Natural killer cell (primary cell): ENCODE results near the gene OR6J1. TPM values are rescaled to one million over a fixed set of nuclear protein-coding genes. Genes with fewer than 3 reads are reported as not detected.

Experiments used
- ATAC-seq, 3 donors: fragments of 150-1000 bp in 2 of 3; fragments of 200-7000 bp in 1 of 3; cut with Tn5 transposase; 1 replicate in 1 of 3; 2 replicates in 2 of 3; pipeline ENCODE4 v1.10.0; 2021; ENCODE audit warnings: mild to moderate bottlenecking in 2 of 3, moderate library complexity in 2 of 3
- DNase-seq, 2 donors: peaks; one replicate each; pipeline versions ENCODE4 v3.0.0 to v3.0.0-alpha.2; 2013 to 2021; ENCODE audit warnings: mixed read lengths in 1 of 2
- H3K27ac ChIP-seq: one replicate; pipeline ENCODE4 v1.5.1; 2013; ENCODE audit warnings: mild to moderate bottlenecking, low read length
- H3K27me3 ChIP-seq: one replicate; pipeline ENCODE4 v1.6.1; 2013; ENCODE audit warnings: low read length; ENCODE audit not compliant: control insufficient read depth, insufficient read depth
- H3K36me3 ChIP-seq: one replicate; pipeline ENCODE4 v1.6.1; 2013; ENCODE audit warnings: low read length; ENCODE audit not compliant: control insufficient read depth, insufficient read depth
- H3K4me1 ChIP-seq: one replicate; pipeline ENCODE4 v1.6.1; 2013; ENCODE audit warnings: low read length; ENCODE audit not compliant: control insufficient read depth, insufficient read depth
- H3K4me3 ChIP-seq: one replicate; pipeline ENCODE4 v1.5.1; 2013; ENCODE audit warnings: low read length
- H3K9me3 ChIP-seq: one replicate; pipeline ENCODE4 v1.6.1; 2013; ENCODE audit warnings: low read length; ENCODE audit not compliant: control insufficient read depth, insufficient read depth
- H3K27ac Mint-ChIP-seq, 2 donors: one replicate each; pipeline ENCODE4 v1.8.0; 2022; ENCODE audit warnings: mild to moderate bottlenecking in 2 of 2, mixed read lengths in 2 of 2, moderate library complexity in 1 of 2
- H3K27me3 Mint-ChIP-seq, 2 donors: one replicate each; pipeline ENCODE4 v1.8.0; 2022; ENCODE audit warnings: low read depth in 2 of 2, mixed read lengths in 2 of 2
- H3K36me3 Mint-ChIP-seq: one replicate; pipeline ENCODE4 v1.8.0; 2022; ENCODE audit warnings: mixed read lengths
- H3K4me1 Mint-ChIP-seq, 2 donors: one replicate each; pipeline ENCODE4 v1.8.0; 2022; ENCODE audit warnings: mixed read lengths in 2 of 2
- H3K4me3 Mint-ChIP-seq: one replicate; pipeline ENCODE4 v1.8.0; 2022; ENCODE audit warnings: mild to moderate bottlenecking, moderate library complexity, mixed read lengths
- H3K9me3 Mint-ChIP-seq, 2 donors: one replicate each; pipeline ENCODE4 v1.8.0; 2022; ENCODE audit warnings: mixed read lengths in 2 of 2
- WGBS: methylation state at CpG from one replicate; pipeline ENCODE4 v1.1.7; 2013; ENCODE audit warnings: missing lambda C conversion rate; ENCODE audit not compliant: insufficient coverage; 5-methylcytosine and 5-hydroxymethylcytosine counted together
- intact Hi-C: fragments of 100-400 bp; cut with micrococcal nuclease; formaldehyde crosslinking; loops from one replicate; pipeline ENCODE4 v1.14.2; 2022
- total RNA-seq, 4 donors: library from RNA; stranded (reverse); fragments of 120-200 nt in 1 of 4; gene quantifications; one replicate each; pipeline versions ENCODE4 v1.2.3 to v1.2.4, GENCODE V29; 2013 to 2022
- TF ChIP-seq, protein P1 (sequence below): fragments of 200-600 bp; IDR thresholded peaks from one replicate; pipeline ENCODE4 v1.8.0; 2022; ENCODE audit warnings: antibody characterized with exemption

OR6J1 gene
- total RNA-seq, 3 donors from 2014 or later (not counting 1 experiment from before 2014, with no cell fraction given), result not detected

DNA sequence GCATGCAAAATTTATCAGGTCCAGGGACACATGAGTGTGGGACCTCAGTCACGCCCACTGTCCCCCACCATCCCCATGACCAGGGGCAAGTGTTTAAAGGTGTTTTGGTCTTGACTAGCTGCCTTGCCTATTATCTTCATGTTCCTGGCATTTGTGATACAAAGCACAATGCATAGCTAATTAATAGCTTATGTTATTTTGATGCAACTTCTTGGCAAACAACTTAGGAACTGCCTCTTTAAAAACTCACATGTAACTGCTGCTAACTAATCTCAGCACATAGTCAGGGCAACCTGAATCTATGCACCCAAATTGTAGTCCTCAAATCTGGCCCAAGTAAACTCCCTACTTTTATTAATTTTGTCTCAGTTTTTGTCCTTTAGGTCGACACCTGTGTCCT, 7.4 kb upstream of the OR6J1 start:
- Histone ChIP-seq H3K36me3 (no peaks in the 10 kb centered on the region), H3K9me3 (no peaks in the 10 kb centered on the region), H3K4me1 (no peaks in the 10 kb centered on the region), H3K27me3 (no peaks in the 10 kb centered on the region), H3K27ac (no peak overlapping the region), H3K4me3 (no peak overlapping the region)
- no peak for DNase-seq
- Mint-ChIP-seq H3K9me3 (no peaks in the 10 kb centered on the region), H3K27ac (no peak overlapping the region), H3K4me1 (no peaks in the 10 kb centered on the region), H3K36me3 (no peaks in the 10 kb centered on the region), H3K4me3 (no peak overlapping the region), H3K27me3 (peaks cover 2 to 10% of the 10 kb centered on the region in 2 donors)
- TF ChIP-seq, protein P1, sequence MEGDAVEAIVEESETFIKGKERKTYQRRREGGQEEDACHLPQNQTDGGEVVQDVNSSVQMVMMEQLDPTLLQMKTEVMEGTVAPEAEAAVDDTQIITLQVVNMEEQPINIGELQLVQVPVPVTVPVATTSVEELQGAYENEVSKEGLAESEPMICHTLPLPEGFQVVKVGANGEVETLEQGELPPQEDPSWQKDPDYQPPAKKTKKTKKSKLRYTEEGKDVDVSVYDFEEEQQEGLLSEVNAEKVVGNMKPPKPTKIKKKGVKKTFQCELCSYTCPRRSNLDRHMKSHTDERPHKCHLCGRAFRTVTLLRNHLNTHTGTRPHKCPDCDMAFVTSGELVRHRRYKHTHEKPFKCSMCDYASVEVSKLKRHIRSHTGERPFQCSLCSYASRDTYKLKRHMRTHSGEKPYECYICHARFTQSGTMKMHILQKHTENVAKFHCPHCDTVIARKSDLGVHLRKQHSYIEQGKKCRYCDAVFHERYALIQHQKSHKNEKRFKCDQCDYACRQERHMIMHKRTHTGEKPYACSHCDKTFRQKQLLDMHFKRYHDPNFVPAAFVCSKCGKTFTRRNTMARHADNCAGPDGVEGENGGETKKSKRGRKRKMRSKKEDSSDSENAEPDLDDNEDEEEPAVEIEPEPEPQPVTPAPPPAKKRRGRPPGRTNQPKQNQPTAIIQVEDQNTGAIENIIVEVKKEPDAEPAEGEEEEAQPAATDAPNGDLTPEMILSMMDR, result no peak
- intact Hi-C loops, result no loop called here
- WGBS, result 86% methylated on average over 2 of the region's 2 CpGs
- no peak for ATAC-seq

DNA sequence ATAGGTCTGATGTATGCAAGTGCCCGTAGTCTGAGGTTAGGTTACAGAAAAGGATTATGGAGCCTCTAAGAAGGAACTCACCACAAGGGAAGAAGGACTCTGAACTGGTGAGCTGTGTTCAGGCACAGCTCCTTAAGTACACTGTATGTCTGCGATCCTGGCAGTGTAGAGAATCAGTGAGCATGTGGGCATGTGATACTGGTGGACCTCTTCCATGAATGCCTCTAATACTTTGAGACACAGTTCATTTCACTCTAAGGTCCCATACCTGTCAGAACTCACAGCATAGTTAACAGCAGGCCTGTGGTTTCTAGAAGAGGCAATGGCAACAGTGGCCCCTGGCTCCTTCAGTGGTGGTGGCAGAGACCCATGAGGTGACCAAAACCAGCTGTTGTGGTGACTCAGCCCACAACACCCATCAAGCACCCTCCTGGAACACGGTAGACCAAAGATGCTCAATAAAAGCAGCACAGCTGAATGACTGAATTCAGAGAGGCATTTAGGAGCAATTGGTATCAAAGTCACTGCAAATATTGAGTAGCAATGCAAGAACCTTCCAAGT, 6.9 kb upstream of the OR6J1 start:
- H3K27me3 Mint-ChIP-seq, result peaks cover 2 to 10% of the 10 kb centered on the region in 2 donors
- no peak overlapping the region for H3K4me3 Mint-ChIP-seq
- no peak overlapping the region for H3K27ac Mint-ChIP-seq
- Histone ChIP-seq H3K4me3 (no peak overlapping the region), H3K4me1 (no peaks in the 10 kb centered on the region), H3K36me3 (no peaks in the 10 kb centered on the region), H3K27ac (no peak overlapping the region), H3K9me3 (no peaks in the 10 kb centered on the region), H3K27me3 (no peaks in the 10 kb centered on the region)
- intact Hi-C loops, result no loop called here
- no peaks in the 10 kb centered on the region for H3K36me3 Mint-ChIP-seq
- no peaks in the 10 kb centered on the region for H3K9me3 Mint-ChIP-seq
- H3K4me1 Mint-ChIP-seq, result no peaks in the 10 kb centered on the region
- TF ChIP-seq, protein P1, result no peak
- ATAC-seq (peak in 1 of 3 donors; percentile 52), DNase-seq (no peak)
- WGBS, result 53% methylated on average over 3 of the region's 3 CpGs

DNA sequence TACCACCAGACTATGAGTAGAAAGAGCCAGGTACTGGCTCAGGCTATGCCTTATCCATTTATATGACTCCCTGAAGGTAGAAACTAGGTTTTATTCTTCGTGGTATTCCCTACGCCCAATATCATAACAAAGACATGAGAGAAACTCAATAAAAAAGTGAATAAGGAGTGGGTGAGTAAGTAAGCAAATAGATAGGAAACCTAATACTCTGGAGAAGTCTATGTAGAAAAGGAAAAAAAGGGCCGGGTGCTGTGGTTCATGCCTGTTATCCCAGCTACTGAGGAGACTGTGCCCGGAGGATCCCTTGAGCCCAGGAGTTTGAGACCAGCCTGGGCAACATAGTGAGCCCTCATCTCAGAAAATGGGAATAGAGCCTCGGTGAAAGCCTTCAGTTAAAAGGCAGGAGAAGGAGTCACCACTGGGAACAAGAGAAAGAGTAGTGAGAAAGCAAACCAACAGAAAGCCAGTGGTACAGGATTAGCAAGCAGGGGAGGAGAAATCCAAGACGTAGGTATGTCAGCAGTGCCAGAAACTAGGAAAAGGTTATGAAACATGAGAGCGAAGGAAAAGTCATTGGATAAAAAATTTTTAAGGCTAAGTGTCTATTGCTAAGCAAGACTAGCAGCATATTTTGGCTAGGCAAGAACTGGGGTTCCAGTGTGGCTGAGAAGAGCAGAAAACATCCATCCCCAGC, 6.0 kb upstream of the OR6J1 start:
- Mint-ChIP-seq H3K9me3 (no peaks in the 10 kb centered on the region), H3K4me1 (no peaks in the 10 kb centered on the region), H3K27me3 (peaks cover 2 to 10% of the 10 kb centered on the region in 2 donors), H3K4me3 (no peak overlapping the region), H3K36me3 (no peaks in the 10 kb centered on the region), H3K27ac (no peak overlapping the region)
- Histone ChIP-seq H3K27ac (no peak overlapping the region), H3K4me3 (no peak overlapping the region), H3K36me3 (no peaks in the 10 kb centered on the region), H3K9me3 (no peaks in the 10 kb centered on the region), H3K27me3 (no peaks in the 10 kb centered on the region), H3K4me1 (no peaks in the 10 kb centered on the region)
- TF ChIP-seq, protein P1, result no peak
- DNase-seq (no peak), ATAC-seq (no peak)
- whole genome bisulfite sequencing, result 95% methylated on average over 7 of the region's 7 CpGs
- intact Hi-C loops, result no loop called here

DNA sequence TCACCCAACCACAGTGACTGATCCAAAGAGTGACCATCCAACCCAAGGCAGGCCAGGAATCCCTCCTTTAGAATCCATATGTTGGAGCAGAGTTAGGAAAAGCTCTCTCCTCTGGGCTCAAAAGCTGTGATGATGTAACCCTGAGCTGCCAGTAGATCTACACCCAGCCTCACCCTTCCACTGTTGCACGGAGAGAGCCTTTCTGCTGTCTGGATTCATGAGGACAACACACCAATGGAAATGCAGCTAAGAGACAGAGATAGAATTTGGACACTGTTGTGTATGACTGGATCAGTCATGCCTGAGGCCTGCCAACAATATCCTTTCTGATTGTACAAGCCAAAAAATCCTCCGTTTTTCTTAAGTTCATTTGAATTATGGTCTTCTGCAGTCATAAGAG, 4.4 kb upstream of the OR6J1 start:
- Mint-ChIP-seq H3K4me3 (no peak overlapping the region), H3K27me3 (peaks cover 2 to 10% of the 10 kb centered on the region in 2 donors), H3K9me3 (no peaks in the 10 kb centered on the region), H3K36me3 (no peaks in the 10 kb centered on the region), H3K4me1 (no peaks in the 10 kb centered on the region), H3K27ac (no peak overlapping the region)
- 94% methylated on average over 2 of the region's 2 CpGs for WGBS
- no peak for ATAC-seq
- no peak overlapping the region for H3K4me3 ChIP-seq
- no peaks in the 10 kb centered on the region for H3K36me3 ChIP-seq
- no peak for DNase-seq
- no peak overlapping the region for H3K27ac ChIP-seq
- H3K9me3 ChIP-seq, result no peaks in the 10 kb centered on the region
- TF ChIP-seq, protein P1, result no peak
- H3K27me3 ChIP-seq, result no peaks in the 10 kb centered on the region
- intact Hi-C loops, result no loop called here
- H3K4me1 ChIP-seq, result no peaks in the 10 kb centered on the region
